ENCODE data around the gene GRB2.
"Not testable (repeated sequence)": the region's sequence is repeated elsewhere in the genome, so short reads cannot be mapped to it uniquely, and the experiment has no call there.

Gene GRB2

DNA sequence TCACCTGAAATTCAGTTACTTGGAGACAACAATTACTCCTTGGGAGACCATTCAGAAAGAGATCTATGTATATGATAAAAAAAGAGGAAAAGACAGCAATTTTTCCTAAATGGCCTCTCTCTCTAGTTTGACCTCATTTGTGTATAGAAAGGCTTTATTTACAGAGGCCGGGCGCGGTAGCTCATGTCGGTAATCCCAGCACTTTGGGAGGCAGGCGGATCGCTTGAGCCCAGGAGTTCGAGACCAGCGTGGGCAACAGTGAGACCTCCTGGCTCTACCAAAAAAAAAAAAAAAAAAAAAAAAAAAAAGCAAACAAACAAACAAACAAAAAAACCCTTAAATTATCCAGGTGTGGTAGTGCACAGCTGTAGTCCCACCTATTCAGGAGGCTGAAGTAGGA lies 20.7 kb downstream of the GRB2 start:
- no peak for DNase-seq

DNA sequence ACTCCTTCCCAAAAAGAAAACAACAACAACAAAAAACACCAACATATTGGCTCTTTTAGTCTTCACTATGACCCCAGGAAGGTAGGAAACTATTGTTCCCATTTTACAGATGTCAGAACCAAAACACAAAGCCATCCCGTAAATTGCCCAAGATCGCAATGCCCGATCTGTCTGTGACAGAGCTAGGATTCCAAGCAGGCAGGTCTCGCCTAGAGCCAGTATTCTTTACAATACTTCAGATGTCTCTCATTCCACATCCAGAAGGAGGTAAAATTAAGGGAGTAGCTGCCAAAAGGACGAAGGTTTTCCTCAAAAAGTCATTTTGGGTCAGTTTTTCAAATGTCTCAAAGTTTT lies 21.7 kb downstream of the GRB2 start:
- DNase-seq, result no peak

DNA sequence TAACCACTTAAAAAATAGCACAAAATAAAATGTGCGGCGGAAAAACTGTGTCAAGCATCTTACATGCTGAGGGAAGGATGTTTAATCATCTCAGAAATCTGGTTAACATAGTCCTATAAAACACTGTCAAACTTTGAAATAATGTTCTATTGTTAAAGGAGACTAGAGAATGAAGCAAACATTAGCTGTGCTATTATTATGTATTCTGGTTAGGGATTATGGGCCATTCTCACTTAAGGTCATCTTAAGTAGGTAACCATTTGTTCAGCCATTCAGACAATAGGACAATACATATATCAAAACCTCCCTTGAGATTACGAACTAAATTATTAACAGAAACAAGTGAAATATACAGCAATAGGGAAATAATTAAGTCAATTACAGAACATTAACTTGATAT lies 24.7 kb downstream of the GRB2 start:
- no peak for DNase-seq

DNA sequence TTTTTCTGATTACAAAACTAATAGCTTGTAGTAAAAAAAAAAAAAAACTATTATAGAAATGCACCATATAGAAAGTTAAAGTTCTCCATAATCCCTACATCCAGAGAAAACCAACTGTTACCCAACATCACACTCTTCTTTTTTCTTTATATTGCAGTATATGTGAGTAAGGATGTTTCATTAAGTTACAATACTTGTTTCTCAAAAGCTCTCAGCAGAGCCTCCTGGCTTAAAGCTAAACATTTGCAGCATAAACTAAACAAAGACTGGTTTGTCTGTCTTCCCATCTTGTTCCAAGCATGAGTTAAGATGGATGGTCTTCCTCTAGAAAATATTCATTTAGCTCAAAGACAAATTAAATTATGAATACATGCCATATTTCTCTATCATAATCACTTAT lies 25.2 kb downstream of the GRB2 start:
- no peak for DNase-seq

DNA sequence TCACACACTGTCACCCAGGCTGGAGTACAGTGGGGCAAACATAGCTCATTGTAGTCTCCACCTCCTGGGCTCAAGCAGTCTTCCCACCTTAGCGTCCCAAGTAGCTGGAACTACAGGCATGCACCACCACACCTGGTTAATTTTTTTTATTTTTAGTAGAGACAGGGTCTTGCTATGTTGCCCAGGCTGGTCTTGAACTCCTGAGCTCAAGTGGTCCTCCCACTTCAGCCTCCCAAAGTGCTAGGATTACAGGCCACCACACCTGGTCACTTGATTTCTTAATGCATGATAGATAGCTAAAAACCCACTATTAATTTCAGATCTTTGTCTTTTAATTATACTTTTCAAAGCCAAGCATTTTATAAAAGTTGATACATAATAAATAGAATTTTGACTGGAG lies 26.1 kb downstream of the GRB2 start:
- not testable (repeated sequence) for DNase-seq

DNA sequence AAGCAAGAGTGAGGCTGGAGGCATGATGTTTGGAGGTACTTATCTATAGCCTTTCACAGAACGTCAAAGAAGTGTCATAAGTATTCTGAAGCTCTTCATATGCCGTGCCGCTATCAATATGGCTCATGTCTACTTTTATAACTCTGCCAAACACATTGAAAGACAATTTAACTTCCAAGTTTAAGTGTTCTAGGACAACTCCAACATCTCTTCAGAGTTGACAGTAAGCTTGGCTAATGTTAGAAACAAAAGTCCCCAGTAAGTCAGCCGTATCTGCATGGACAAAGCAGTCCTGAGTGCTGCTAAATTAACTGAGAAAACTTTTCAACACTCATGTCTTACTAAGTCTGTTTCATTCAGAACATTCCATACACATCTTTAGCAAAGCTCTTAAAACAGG lies 32.2 kb downstream of the GRB2 start:
- no peak for DNase-seq

DNA sequence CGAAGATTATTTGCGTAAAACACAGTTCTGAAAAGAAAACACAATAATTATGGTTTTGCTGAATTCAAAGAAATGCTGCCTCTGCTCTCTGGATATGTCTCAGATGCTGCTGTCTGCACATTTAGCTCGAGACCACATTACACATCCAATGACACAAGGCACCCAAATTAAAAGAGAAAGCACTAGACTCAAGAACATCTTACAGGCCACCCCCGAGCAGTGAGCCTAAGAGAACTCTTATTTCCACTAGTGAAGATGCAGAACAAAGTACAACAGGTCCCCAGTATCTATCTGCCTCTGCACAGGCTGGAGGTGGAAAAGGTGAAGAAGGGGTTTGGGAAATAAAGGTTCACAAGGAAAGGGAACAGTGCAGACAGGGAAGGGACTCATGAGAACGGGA lies 33.5 kb downstream of the GRB2 start:
- DNase-seq, result no peak

DNA sequence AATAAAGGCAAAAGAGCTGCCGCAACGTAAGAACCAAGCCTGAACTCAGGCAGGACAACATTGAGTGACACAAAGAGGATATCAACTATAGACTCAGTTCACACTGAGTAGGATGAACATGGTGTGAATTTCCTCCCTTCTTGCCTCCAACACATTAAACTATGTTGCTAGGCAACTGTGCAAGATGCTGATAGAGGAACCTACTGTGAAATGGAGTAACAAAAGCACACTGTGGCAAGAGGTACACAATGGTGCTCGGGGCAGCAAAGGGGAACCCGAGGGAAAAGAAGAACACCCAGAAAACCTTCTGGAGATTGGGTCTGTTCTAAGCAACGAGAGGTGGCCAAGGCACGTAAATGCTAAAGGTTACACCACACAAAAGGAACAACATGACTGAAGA lies 34.1 kb downstream of the GRB2 start:
- DNase-seq, result no peak

DNA sequence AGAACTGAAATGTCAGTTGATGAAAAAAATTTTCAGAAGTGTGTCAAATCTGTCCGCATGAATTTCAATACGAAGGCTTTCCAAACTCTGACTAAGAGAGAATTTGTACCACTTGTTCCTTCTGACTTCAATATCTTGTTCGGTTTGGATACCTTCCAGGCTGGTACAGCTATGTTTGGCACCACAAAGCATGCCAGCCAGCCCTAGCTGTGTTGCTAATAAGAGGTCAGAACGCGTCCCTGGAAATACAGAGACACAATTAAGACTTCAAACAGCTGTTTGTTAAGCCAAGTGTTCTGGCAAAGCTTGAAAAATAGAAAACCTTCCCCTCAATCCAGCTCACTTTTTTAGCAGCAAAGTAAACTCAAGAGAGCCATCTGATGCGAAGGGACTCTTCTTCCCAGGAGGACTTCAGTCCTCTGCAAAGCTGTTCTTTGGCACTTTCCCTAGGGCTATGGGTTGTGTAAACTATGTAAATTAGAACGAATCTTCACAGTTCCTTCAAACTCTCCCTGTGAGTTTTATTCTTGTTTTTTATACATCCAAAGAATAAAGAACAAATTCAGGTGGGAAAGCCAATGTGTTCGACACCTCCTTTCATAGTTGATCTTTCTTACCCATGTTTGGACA lies 35.1 kb downstream of the GRB2 start:
- no peak for DNase-seq

DNA sequence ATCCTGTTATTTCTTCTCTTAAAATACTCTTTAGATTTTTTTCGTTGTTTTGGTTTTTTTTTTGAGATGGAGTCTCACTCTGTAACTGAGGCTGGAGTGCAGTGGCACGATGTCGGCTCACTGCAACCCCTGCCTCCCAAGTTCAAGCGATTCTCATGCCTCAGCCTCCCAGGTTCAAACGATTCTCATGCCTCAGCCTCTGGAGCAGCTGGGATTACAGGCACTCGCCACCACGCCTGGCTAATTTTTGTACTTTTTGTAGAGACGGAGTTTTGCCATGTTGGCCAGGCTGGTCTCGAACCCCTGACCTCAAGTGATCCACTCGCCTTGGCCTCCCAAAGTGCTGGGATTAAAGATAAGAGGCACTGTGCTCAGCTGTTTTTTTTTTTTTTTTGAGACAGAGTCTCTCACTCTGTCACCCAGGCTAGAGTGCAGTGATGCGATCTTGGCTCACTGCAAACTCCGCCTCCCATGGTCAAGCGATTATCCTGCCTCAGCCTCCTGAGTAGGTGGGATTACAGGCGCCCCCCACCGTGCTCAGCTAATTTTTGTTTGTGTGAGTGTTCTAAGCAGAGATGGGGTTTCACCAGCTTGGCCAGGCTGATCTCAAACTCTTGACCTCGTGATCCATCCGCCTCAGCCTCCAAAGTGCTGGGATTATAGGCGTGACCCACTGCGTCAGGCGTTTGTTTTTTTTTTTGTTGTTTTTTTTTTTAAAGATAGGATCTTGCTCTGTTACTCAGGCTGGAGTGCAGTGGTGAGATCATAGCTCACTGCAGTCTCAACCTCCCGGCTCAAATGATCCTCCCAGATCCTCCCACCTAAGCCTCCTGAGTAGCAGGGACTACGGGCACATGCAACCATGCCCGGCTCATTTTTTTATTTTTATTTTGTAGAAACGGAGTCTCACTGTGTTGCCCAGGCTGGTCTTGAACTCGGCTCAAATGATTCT lies 37.4 kb downstream of the GRB2 start:
- not testable (repeated sequence) for DNase-seq

DNA sequence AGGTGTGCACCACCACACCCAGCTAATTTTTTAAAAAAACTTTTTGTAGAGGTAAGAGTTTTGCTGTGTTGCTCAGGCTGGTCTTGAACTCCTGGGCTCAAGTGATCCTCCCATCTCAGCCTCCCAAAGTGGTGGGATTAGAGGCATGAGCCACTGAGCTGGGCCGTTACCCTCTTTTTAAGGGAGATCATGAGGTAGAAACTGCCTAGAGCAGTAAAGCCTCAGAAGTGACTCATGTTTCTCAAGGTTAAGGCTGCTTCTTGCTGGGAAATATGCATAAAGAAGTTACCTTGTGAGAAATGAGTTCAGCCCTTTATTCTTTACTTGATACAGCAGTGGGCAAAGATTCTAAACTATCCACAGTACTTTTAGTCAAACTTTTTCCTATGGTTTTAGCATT lies 38.2 kb downstream of the GRB2 start:
- no peak for DNase-seq

DNA sequence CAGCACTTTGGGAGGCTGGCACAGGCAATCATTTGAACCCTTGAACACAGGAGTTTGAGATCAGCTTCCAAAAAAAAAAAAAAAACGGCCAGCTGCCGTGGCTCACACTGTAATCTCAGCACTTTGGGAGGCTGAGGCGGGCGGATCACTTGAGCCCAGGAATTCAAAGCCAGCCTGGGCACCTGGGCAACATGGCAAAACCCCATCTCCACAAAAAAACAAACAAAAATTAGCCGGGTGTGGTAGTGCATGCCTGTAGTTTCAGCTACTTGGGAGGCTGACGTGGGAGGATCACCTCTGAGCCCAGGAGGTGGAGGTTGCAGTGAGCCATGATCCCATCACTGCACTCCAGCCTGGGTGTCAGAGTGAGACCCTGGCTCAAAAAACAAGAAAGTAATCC lies 39.0 kb downstream of the GRB2 start:
- DNase-seq, result no peak

DNA sequence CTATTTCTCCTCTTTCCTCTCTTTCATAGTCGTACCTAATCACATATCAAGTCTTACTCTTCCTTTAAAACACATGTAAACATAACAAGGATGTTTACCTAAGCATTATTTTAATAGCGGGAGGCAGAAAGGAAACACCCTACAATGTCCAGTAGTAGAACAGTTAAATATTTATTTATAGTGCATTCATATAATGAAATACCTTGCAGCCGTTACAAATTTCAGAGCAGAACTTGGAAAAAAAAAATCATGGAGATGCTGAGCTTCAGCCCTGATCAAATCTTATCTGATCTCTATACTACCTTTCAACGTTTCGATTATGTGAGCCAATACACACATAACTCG lies 39.6 kb downstream of the GRB2 start:
- no peak for DNase-seq

DNA sequence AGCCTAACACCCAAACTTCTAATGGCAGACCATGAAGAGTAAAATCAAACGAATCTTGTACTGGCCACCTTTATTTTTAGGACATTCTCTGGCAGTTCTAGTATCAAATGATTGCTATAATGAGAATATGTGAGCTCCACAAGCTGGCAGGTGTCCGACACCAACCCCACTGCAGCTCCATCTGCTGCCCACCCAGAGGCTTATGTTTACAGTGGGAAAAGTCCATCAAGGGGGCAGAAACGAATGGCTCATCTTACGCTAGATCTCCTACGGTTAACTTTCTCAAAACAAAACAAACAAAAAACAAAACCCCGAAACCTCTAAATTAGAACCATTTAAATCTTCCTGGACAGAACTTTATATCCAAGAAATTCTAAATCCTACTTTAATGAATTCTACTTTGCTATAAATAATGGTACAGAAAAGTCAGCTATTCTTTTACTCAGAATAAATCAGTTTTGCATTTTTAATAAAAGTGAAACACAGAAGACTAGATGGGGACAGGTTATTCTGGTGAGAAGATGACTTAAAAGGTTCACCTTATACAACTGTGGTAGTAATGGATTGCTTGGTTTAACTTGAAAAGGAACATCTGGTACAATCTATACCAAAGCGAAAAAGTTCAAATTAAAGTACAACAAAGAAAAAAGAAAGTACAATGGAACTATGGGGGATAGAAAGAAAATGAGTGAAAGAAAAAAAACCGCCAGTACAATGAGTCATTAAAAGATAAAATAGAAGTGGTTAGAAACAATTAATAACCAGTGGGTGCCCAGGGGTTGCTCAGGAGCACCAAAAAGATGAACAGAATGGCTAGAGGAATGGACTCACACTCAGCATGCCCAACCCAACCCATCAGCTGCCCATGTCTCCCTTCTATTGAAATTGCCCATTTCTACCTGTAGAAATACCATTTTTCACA lies 40.2 kb downstream of the GRB2 start:
- DNase-seq, result no peak

DNA sequence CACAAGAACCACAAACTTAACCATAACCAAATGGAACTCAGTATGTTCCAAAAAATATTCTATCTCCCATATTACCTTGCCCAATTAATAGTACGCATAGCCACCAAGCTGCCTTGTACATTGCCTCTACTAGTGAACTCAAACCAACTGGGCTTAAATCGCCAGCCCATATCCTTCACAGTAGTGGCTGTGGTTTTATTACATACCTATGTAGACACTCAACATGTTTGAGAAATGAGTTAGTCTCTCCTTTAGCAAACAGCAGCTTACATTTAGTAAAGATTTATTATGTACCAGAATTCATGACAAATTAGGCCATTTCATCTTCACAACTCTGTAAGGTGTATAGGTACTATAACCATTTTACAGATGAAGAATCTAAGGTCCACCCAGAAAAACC lies 41.4 kb downstream of the GRB2 start:
- DNase-seq, result no peak

DNA sequence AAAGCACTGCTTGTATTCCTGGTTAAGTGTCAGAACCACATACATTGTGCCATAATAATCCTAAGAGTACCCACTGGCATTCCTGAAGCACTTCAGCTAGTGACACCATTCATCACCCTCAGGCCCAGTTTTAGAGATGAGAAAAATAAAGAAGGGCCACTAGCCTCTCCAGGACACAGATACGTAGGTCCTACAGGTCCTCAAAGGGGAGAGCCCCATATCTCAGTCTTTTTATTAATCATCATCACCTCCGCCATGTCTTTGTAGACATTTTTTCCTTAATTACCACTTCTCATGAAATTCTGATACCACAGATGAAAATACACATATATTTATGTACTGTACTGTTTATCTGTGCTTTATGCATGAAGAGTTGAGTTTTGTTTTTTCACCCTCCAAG lies 43.5 kb downstream of the GRB2 start:
- no peak for DNase-seq

DNA sequence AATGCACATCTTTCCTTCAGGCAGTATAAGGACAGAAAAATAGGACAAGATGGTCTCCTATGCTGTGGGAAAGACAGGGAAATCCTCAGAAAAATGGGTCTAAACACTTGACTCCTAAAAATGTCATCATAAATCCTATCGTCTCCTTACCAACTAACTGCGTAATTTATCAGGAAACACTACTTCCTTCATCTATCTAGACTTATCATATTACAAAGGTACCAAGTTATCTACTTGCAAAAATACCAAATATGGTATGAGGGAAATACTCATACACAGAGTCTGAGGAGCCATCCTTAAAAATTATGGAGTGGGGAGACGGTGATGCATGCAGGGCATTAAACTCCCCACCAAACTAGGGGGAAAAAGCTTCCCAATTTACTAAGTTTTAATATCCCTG lies 44.1 kb downstream of the GRB2 start:
- no peak for DNase-seq

DNA sequence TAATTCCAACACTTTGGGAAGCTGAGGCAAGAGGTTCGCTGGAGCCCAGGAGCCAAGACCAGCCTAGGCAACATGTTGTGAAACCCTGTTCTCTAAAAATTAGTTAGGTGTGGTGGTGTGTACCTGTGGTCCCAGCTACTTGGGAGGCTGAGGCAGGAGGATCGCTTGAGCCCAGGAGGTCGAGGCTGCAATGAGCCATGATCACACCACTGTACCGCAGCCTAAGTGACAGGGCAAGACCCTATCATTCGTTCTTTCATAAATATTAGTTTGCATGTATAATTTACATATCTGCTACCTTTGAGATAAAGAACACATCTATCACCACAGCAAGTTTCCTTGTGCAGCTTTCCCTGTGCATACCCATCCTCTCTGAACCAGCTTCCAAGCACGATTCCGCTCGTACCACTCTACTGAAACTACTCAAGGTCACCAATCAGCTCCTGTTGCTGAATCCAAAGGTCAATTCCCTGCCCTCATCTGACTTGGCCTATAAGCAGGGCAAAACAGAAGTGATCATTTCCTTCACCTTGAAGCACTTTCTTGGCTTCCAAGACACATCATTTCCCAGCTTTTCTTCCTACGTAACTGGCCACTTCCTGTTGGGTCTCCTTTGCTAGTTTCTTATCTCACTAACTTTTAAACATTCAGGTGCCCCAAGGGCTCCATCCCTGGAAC lies 49.1 kb downstream of the GRB2 start:
- no peak for DNase-seq

DNA sequence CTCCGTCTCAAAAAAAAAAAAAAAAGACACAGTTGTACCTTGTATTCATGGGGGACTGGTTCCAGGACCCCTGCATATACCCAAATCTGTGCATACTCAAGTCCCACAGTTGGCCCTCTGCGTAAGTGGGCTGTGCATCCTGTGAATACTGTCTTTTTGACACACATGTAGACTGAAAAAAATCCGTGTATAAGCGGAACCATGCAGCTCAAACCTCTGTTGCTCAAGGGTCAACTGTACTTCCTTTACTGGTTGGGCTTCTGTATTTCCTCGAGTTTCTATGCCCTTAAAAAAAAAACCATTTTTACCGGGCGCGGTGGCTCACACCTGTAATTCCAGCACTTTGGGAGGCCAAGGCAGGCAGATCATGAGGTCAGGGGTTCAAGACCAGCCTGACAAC lies 52.3 kb downstream of the GRB2 start:
- DNase-seq, result no peak

DNA sequence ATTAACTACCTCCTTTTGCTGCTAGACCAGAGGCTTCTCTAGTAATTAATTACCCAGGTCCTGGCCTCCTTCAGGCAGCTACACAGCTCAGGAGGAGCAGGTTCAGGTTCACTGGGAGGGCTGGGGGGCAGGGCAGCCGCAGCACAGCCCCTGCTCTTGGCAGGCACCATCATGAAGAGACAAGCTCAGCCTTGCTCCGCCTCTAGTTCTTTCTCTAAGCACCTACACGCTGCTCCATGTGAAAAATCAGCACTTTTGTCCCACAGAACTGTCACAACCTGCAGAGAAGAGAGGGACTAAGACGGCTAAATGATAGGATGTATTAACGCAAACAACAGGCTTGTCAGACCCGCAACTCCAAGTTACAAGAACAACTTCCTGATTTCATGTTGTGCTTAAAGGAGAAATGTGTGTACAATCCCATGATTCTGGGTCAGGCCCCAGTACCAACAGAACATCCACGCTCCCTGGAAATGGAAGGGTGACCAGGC lies 53.4 kb downstream of the GRB2 start:
- DNase-seq, result peak; percentile 20

DNA sequence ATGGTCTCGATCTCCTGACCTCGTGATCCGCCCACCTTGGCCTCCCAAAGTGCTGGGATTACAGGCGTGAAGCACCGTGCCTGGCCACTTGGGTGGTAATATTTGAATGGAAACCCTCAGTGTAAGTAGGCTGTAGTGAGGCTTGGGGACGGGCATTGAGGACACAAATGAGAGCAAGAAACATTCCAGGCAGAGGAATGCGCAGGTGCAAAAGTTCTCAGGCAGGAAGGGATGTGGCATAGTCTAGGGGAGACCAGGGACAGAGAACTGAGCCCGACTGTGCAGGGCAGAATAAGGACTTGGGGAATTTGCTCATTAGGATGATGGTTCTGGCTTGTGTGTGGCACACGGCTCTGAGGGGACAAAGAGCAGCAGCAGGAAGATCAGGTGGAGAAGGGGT lies 54.8 kb downstream of the GRB2 start:
- no peak for DNase-seq

DNA sequence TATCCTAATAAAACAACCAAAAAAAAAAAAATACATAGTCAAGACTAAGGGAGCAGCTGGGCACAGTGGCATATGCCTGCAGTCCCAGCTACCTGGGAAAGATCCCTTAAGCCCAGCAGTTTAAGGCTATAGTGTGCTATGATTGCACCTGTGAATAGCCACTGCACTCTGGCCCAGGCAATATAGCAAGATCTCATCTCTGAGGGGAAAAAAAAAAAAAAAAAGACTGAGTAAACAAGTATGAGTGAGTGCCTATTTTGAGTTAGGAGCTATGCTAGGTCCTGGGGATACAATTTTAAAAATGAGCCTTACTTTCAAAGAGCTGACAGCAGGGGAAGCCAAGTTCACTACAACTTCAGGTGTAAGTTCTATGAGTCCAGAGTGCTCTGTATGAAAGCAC lies 55.4 kb downstream of the GRB2 start:
- no peak for DNase-seq

DNA sequence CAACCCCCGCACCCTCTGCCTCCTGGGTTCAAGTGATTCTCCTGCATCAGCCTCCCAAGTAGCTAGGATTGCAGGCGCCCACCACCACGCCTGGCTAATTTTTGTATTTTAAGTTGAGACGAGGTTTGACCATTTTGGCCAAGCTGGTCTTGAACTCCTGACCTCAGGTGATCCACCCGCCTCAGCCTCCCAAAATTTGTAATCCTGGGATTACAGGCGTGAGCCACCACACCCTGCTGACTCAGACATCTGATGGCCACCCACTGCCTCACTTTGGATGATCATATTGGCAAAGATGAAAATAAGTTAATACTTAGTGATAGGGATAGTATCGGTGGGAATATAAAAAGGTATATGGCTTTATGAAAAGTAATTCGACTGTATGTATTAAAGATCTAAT lies 55.9 kb downstream of the GRB2 start:
- DNase-seq, result no peak
